GM18505 (cell line): ENCODE measurements around the gene NR1H3.

Experiments used
- ATAC-seq: cut with Tn5 transposase; IDR thresholded peaks from one replicate; pipeline ENCODE4 v1.9.1; 2021; ENCODE audit not compliant: unreplicated experiment
- POLR2A ChIP-seq: IDR thresholded peaks from 4 replicates; pipeline ENCODE4 v1.6.1; 2011; ENCODE audit warnings: borderline replicate concordance; ENCODE audit not compliant: insufficient read depth, insufficient read length; ENCODE audit errors: extremely low read depth

Gene NR1H3

DNA sequence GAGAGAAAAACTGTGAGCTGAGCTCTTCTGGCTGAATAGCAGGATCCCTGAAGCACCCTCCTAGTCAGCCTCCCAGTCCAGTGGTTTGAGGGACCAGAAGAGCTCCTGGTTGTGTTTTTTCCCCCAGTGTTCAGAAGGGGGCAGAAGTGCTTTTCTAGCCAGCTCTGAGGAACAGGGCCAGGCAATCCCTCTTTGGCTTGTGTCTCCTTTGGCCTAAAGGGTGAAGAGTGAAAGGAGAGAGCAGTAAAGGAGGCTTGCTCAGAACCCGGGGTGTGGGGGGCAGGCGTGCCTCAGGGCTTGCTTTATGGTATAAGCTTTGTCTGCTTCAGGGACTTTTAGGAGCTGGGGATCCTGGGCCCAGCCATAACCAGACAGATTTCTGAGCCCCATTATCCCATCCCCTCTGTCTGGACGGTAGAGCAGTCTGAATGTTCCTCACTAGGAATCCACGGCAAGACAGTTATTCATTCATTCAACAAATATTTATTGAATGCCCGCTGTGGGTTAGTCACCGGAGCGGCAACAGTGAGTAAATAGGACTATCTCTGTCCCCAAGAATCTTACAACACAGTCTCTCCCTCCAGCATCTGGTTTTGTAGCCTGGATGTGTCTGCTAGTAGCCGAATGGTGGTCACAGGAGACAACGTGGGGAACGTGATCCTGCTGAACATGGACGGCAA is 23.7 kb upstream of the NR1H3 start:
- no peak for ATAC-seq

GRCh38 chr11:47234669-47235100 is 23.1 kb upstream of the NR1H3 start:
- no peak for ATAC-seq

More for the DNA sequence above, 23.7 kb upstream of the NR1H3 start:
- TF ChIP-seq POLR2A, result no peak

GRCh38 chr11:47235163-47235562 is 22.6 kb upstream of the NR1H3 start:
- no peak for TF ChIP-seq POLR2A
- ATAC-seq, result no peak

More at GRCh38 chr11:47234669-47235100, 23.1 kb upstream of the NR1H3 start:
- TF ChIP-seq POLR2A, result no peak

DNA sequence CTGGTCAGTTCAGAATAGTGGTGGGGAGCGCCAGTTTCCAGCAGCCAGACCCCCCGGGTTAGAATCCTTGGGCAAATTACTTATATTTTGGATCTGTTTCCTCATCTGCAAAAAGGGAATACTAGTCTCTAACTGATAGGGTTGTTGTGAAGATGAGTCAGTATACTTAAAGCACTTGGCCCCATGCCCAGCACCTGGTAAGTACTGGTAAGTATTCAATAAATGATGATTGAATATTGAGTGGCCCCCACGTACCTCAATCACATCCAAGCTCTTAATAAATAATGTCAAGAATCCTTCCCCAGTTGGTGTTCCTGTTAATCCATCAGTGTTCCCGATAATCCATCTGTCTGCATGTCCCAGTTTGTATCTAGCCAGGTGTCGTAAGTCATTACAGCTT is 21.3 kb upstream of the NR1H3 start:
- no peak for TF ChIP-seq POLR2A
- ATAC-seq, result no peak

- TF ChIP-seq POLR2A, result no peak
- no peak for ATAC-seq
These were observed 17.9 kb upstream of the NR1H3 start for GRCh38 chr11:47239852-47240251.

- ATAC-seq, result no peak
- no peak for TF ChIP-seq POLR2A
These were observed 15.9 kb upstream of the NR1H3 start for GRCh38 chr11:47241841-47242301.

DNA sequence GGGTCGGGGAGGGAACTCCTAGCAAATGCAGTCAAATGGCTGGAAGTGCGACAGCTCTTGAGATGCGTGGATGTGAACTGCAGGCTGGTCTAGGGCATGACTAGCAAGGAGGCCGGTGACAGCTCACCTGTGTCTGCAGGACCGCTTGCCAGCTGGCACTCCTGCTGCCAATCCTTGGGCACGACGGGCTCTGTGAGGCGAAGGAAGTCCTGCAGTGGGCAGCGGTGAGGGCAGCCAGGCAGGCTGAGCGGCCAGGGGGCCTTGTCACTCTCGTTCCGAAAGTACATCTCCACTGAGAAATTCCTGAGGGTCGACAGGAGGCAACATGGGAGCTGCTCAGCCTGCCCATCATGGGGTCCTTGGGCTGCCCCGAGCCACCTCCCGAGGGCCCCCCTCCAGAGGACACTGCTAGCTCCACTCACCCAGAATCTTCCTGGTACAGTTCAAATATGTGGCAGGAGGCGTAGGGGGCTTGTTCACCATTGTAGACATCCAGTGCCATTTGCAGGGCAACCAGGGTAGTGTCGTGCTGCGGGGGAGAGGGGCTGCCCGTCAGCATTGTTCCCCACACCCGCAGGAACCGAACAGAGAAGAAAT is 15.1 kb upstream of the NR1H3 start:
- peak; percentile 16 for TF ChIP-seq POLR2A
- no peak for ATAC-seq

DNA sequence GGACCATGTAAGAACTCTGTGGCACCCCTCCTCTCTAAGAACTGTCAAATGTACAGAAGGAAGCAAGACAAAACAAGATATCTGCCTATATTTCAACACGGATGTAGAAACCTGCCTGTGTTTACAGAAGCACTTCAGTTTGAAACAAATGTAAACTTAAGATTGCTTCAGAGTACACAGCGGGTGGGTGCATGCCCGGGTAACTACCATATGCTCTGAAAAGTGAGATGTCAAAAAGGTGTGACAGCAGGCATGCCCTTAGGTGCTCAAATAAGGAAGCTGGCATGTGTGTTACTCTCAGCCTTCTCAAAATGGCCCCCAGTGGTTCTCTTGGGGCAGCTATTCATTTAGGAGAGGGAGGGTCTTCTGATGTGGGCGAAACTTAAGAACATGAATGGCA is 14.3 kb upstream of the NR1H3 start:
- no peak for ATAC-seq
- TF ChIP-seq POLR2A, result no peak

GRCh38 chr11:47244448-47245350 is 13.1 kb upstream of the NR1H3 start:
- no peak for ATAC-seq
- TF ChIP-seq POLR2A, result no peak

- TF ChIP-seq POLR2A, result no peak
- ATAC-seq, result no peak
These were observed 12.0 kb upstream of the NR1H3 start for GRCh38 chr11:47245611-47246357.

- no peak for TF ChIP-seq POLR2A
- no peak for ATAC-seq
These were observed 10.3 kb upstream of the NR1H3 start for GRCh38 chr11:47247502-47247901.

DNA sequence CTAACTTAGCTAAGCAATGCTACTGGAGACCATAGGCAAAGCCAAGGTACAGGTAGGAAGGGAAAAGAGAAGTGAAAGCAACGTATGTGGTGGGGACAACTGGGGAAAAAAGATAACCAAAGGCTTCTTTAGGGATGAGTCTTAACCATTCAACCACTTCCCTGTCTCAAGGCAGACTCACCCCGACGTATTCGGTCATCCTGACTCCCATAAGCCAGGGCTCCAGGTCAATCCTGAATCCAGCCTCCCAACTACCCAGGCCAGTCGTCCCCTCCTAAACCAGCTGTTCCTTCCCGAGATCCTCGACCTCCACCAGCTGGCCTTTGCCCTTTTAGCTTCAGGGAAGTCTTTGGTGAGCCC is 9.5 kb upstream of the NR1H3 start:
- TF ChIP-seq POLR2A, result no peak
- ATAC-seq, result peak; percentile 26

- peak; percentile 87 for TF ChIP-seq POLR2A
- peak; percentile 90 for ATAC-seq
These were observed 9.0 kb upstream of the NR1H3 start, which contains the start of gene ACP2 for GRCh38 chr11:47248664-47249377. Gene ACP2 (minus strand): TSS chr11:47248814. CDS start chr11:47248789, 25 bp downstream.

DNA sequence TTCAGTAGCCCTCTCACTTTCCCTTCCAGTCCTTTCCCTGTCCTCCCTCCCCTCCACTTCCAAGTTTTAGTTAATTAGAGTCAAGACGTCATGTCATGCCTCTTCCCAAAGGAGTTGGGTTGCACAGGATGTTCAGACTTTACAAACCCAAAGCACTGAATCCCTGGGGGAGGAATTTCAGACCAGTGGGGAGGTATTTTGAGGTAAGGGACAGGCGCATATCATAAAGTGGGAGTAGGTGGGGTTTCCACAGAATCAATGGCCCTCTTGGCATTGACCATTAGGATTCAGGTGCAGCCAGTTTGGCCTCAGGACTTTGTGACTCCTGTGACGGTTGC is 8.4 kb upstream of the NR1H3 start:
- no peak for TF ChIP-seq POLR2A
- no peak for ATAC-seq
